ENCODE results near the gene CMTM6. TPM values are rescaled to one million over a fixed set of nuclear protein-coding genes. Genes with fewer than 3 reads are reported as not detected.

The CMTM6 gene
- total RNA-seq, 2 experiments from 2014 or later, result 33.6 to 48.0 TPM

DNA sequence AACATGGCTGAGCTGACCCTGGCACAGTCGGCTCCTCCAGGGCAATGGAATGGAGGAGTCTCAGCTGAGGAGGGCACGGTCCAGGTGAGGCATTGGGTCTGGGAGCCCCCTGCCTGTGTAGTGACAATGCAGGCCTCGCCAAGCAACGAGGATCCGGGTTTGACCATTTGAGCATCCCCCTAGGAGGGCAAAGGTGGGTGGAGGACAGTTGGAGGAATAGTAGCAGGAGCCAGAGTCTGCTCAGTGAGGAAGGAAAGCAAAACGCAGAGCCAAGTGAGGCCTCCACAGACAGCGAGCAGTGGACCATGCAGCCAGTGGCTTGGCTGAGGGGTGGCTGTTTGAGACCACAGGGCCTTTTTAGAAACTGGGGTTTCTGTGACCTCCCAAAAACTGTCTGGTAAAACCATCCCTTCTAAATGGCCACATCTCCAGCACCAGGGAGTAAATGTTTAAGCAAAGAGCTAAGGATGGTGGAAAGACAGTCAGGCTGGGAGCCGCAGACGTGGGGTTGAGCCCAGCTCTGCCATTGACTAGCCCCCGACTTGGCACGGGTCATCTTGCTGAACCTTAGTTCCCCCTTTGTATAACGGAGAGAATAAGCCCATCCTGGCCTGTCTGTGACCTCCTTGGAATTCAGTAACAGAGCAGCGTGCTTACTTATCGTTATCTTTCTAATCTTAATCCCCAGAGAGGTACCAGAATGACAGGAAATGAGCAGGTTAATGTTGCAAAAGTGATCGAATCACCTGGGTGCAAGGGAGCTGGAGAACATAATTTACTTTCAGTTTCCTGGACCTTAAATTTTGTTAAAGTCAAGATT, 46.8 kb downstream of the CMTM6 start:
- peaks cover 17% of the 10 kb centered on the region for H3K36me3 Mint-ChIP-seq (ENCODE audit: low read depth)
- DNase-seq (no peak), ATAC-seq (no peak)
- no peak overlapping the region for H3K4me3 Mint-ChIP-seq
- H3K27ac Mint-ChIP-seq, result peak overlapping the region; percentile 26
- CTCF ChIA-PET, result interaction anchor here (0.6 to 4.3 kb wide), 10 partner anchors 12 to 336 kb away, joined by 3 to 14 read pairs (median 3); no protein-coding TSS in a partner anchor
- peaks cover 44% of the 10 kb centered on the region for H3K4me1 Mint-ChIP-seq
- intact Hi-C loops (cut with DNase I, micrococcal nuclease), result loop anchor here in 1 of 2 experiments (5.0 kb wide), 1 partner anchor 34 kb away; no protein-coding TSS in a partner anchor
- peaks cover 2% of the 10 kb centered on the region for H3K9me3 Mint-ChIP-seq (ENCODE audit: low read depth)
- H3K27me3 Mint-ChIP-seq, result no peaks in the 10 kb centered on the region
- POLR2A ChIA-PET, result interaction anchor here (0.6 to 0.7 kb wide), 2 partner anchors 16 to 139 kb away, joined by 3 to 6 read pairs; no protein-coding TSS in a partner anchor

- ChIA-PET CTCF (interaction anchor here (0.6 to 4.3 kb wide), 9 partner anchors 8 to 337 kb away, joined by 3 to 14 read pairs (median 3); no protein-coding TSS in a partner anchor), POLR2A (interaction anchor here (0.6 kb wide), 1 partner anchor 65 kb away, joined by 3 read pairs; no protein-coding TSS in a partner anchor)
- DNase-seq, result no peak
- intact Hi-C loops (cut with DNase I, micrococcal nuclease), result loop anchor here in 1 of 2 experiments (5.0 kb wide), 1 partner anchor 33 kb away; no protein-coding TSS in a partner anchor
- peaks cover 23% of the 10 kb centered on the region for H3K36me3 Mint-ChIP-seq (ENCODE audit: low read depth)
- peaks cover 2% of the 10 kb centered on the region for H3K9me3 Mint-ChIP-seq (ENCODE audit: low read depth)
- no peak overlapping the region for H3K4me3 Mint-ChIP-seq
- H3K27ac Mint-ChIP-seq, result peak overlapping the region; percentile 35
- H3K27me3 Mint-ChIP-seq, result no peaks in the 10 kb centered on the region
- peaks cover 44% of the 10 kb centered on the region for H3K4me1 Mint-ChIP-seq
- ATAC-seq, result no peak
Observed at GRCh38 chr3:32454731-32455608, 47.7 kb downstream of the CMTM6 start.

GRCh38 chr3:32454111-32454510, 48.5 kb downstream of the CMTM6 start:
- peaks cover 42% of the 10 kb centered on the region for H3K4me1 Mint-ChIP-seq
- no peak for ATAC-seq
- peaks cover 2% of the 10 kb centered on the region for H3K9me3 Mint-ChIP-seq (ENCODE audit: low read depth)
- H3K4me3 Mint-ChIP-seq, result no peak overlapping the region
- H3K27ac Mint-ChIP-seq, result no peak overlapping the region
- ChIA-PET CTCF (interaction anchor here (1.1 to 4.3 kb wide), 4 partner anchors 13 to 18 kb away, joined by 3 to 14 read pairs (median 3); no protein-coding TSS in a partner anchor), POLR2A (no interaction called here)
- no peaks in the 10 kb centered on the region for H3K27me3 Mint-ChIP-seq
- no peak for DNase-seq
- peaks cover 25% of the 10 kb centered on the region for H3K36me3 Mint-ChIP-seq (ENCODE audit: low read depth)
- intact Hi-C loops (cut with DNase I, micrococcal nuclease), result no loop called here

DNA sequence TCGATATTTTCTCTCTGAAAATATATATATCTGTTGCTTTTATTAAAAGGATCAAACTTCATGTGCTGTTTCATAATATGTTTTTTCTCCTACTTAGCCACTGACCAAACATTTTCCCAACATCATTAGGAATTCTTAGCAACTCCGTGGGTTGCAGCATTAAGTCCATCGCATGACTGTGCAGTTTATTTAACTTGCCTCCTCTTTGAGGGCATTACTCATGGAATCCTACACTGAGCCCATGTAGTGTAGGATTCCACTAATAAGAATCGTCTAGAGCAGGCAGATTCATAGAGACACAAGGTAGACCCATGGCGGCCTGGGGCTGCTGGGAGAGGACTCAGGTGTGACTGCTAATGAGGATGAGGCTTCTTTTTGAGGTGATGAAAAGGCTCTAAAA, 49.3 kb downstream of the CMTM6 start:
- ChIA-PET CTCF (no interaction called here), POLR2A (no interaction called here)
- DNase-seq (no peak), ATAC-seq (no peak)
- no peak overlapping the region for H3K27ac Mint-ChIP-seq
- H3K4me1 Mint-ChIP-seq, result peaks cover 43% of the 10 kb centered on the region
- no peak overlapping the region for H3K4me3 Mint-ChIP-seq
- peaks cover 29% of the 10 kb centered on the region for H3K36me3 Mint-ChIP-seq (ENCODE audit: low read depth)
- H3K9me3 Mint-ChIP-seq (ENCODE audit: low read depth), result peaks cover 2% of the 10 kb centered on the region
- H3K27me3 Mint-ChIP-seq, result no peaks in the 10 kb centered on the region
- intact Hi-C loops (cut with DNase I, micrococcal nuclease), result no loop called here

- Mint-ChIP-seq H3K4me3 (no peak overlapping the region), H3K27me3 (no peaks in the 10 kb centered on the region), H3K9me3 (ENCODE audit: low read depth) (no peaks in the 10 kb centered on the region), H3K27ac (no peak overlapping the region), H3K36me3 (ENCODE audit: low read depth) (peaks cover 34% of the 10 kb centered on the region), H3K4me1 (peaks cover 43% of the 10 kb centered on the region)
- no peak for ATAC-seq
- ChIA-PET CTCF (interaction anchor here (0.7 to 1.1 kb wide), 3 partner anchors 77 to 900 kb away, joined by 3 read pairs; no protein-coding TSS in a partner anchor), POLR2A (no interaction called here)
- DNase-seq, result no peak
- intact Hi-C loops (cut with DNase I, micrococcal nuclease), result no loop called here
Observed at GRCh38 chr3:32452009-32452408, 50.6 kb downstream of the CMTM6 start.

DNA sequence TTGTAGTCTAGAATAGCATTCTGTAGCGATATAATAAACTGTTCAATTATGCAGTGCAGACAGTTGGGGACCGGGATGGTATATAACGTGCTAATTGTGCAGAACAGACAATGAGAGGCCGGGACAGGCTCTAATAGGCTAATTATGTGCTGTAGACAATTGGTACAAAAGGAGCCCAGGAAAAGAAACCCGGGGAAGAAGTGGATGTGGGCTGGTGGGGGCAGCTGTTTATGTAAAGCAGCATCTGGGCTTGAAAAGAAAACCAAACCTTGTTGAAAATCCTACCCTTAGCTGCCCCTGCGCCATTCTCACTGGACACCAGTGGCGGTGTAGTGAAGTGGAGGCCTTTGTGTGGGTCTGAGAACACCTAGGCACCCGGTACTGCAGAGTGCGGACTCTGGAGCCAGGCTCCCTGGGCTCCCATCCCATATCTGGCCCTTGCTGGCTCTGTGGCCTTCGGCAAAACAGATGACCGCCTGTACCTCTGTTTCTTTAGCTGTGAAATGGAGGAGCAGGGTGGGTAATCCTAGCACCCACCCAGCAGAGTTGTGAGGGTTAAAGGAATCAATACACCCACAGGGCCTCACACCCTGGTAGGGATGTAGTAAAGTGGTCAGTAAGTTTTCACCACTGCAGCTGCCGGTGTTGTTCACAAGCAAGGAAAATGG, 51.5 kb downstream of the CMTM6 start:
- Mint-ChIP-seq H3K4me3 (no peak overlapping the region), H3K36me3 (ENCODE audit: low read depth) (peaks cover 41% of the 10 kb centered on the region), H3K4me1 (peaks cover 42% of the 10 kb centered on the region), H3K27me3 (no peaks in the 10 kb centered on the region), H3K27ac (no peak overlapping the region), H3K9me3 (ENCODE audit: low read depth) (no peaks in the 10 kb centered on the region)
- ChIA-PET CTCF (interaction anchor here (0.7 to 1.5 kb wide), 4 partner anchors 12 to 899 kb away, joined by 3 to 4 read pairs (median 3); no protein-coding TSS in a partner anchor), POLR2A (no interaction called here)
- intact Hi-C loops (cut with DNase I, micrococcal nuclease), result no loop called here
- no peak for DNase-seq
- no peak for ATAC-seq

DNA sequence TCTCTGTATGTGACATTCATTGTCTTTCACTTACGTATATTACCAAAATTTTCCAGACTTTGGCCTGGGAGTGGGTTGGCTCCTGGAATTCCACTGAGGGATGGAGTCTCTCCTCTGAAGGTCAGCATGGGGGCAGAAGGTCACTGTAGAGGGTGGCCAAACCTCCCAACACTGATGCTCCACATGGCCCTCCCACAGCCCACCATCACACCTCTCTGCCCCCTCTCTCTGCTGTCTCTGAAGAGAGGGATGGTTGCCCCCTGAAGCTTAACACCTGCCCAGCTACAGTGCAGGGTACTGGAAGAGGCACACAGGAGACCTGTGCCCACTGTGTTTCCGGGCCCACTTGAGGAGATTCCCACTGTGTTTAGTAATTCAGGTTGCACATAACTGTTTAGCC, 52.2 kb downstream of the CMTM6 start:
- Mint-ChIP-seq H3K36me3 (ENCODE audit: low read depth) (peaks cover 44% of the 10 kb centered on the region), H3K27ac (peak overlapping the region; percentile 33), H3K27me3 (no peaks in the 10 kb centered on the region), H3K4me1 (peaks cover 40% of the 10 kb centered on the region), H3K9me3 (ENCODE audit: low read depth) (no peaks in the 10 kb centered on the region), H3K4me3 (no peak overlapping the region)
- ATAC-seq (no peak), DNase-seq (no peak)
- intact Hi-C loops (cut with DNase I, micrococcal nuclease), result no loop called here
- POLR2A ChIA-PET, result no interaction called here
- CTCF ChIA-PET, result interaction anchor here (0.7 to 1.5 kb wide), 3 partner anchors 11 to 275 kb away, joined by 3 to 4 read pairs (median 3); no protein-coding TSS in a partner anchor

GRCh38 chr3:32449691-32450090, 53.0 kb downstream of the CMTM6 start:
- ATAC-seq (no peak), DNase-seq (no peak)
- H3K27me3 Mint-ChIP-seq, result no peaks in the 10 kb centered on the region
- peaks cover 49% of the 10 kb centered on the region for H3K36me3 Mint-ChIP-seq (ENCODE audit: low read depth)
- intact Hi-C loops (cut with DNase I, micrococcal nuclease), result no loop called here
- no peak overlapping the region for H3K4me3 Mint-ChIP-seq
- no peak overlapping the region for H3K27ac Mint-ChIP-seq
- CTCF ChIA-PET, result interaction anchor here (1.0 to 1.5 kb wide), 2 partner anchors 11 to 18 kb away, joined by 3 to 4 read pairs; no protein-coding TSS in a partner anchor
- no peaks in the 10 kb centered on the region for H3K9me3 Mint-ChIP-seq (ENCODE audit: low read depth)
- POLR2A ChIA-PET, result no interaction called here
- peaks cover 37% of the 10 kb centered on the region for H3K4me1 Mint-ChIP-seq

DNA sequence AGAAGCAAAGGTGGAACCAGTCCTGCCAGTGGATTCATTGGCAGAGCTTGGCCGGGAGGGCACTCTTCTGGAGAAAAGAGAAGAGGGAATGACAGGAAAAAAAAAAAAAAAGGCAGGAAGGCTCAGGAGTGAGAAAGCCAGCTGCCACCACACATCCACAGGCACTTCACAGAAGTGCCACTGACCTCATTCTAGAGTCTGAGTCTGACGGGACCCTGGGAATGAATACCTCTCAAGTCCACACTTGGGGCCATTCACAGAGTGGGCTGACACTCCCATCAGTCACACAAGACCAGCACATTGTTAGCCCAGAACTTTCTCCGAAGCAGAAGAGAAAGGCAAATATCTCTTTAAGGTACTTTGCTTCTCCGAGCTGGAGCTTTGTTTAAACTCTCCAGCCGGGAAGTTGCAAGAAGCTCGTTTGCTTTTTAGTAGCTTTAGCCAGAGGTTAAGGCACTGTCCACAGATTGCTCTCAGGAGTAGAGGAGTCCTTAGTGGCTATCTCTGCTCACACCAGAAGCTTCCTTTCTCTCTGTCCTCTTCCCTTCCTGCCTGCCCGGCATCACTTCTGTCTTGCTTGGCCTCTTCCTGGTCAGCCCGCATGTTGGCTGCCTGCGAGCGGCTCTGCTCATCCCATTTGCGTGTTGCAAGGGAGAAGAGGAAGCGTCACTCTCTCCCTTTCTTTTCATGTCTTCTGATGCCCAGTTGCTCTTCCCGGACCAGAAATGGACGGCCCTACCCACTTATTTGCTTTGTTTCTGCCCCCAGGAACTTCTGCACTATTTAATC, 53.8 kb downstream of the CMTM6 start:
- Mint-ChIP-seq H3K9me3 (ENCODE audit: low read depth) (no peaks in the 10 kb centered on the region), H3K27me3 (no peaks in the 10 kb centered on the region), H3K4me3 (no peak overlapping the region), H3K36me3 (ENCODE audit: low read depth) (peaks cover 53% of the 10 kb centered on the region), H3K4me1 (peaks cover 38% of the 10 kb centered on the region), H3K27ac (peak overlapping the region; percentile 53)
- ChIA-PET CTCF (interaction anchor here (0.9 kb wide), 1 partner anchor 19 kb away, joined by 3 read pairs; no protein-coding TSS in a partner anchor), POLR2A (no interaction called here)
- ATAC-seq (no peak), DNase-seq (no peak)
- intact Hi-C loops (cut with DNase I, micrococcal nuclease), result no loop called here

DNA sequence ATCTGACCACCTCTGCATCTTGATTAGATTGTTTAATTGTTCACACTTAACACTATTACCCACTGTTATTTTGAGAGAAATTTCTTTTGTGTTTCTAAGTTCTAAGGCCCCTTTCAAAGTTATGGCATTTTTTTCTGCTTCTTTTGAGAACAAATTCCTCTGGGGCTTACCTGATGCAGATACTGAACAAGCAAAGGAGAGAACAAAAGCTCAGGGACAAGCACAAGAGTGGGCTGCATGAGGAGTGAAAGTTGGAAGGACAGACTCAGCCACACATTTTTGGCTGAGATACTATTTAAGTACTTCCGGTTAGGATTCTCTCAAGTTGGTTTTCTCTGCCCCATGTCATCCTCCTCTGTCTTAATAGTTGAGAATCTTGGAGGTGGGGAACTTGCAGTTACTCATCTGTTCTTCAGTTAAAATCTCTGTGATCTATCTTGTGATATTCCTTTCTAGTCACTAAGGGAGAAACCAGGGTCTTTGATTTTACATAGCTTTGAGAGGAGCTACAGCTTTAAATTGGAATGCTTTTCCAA, 54.7 kb downstream of the CMTM6 start:
- DNase-seq (no peak), ATAC-seq (no peak)
- Mint-ChIP-seq H3K27me3 (no peaks in the 10 kb centered on the region), H3K9me3 (ENCODE audit: low read depth) (no peaks in the 10 kb centered on the region), H3K27ac (peak overlapping the region; percentile 53), H3K4me3 (no peak overlapping the region), H3K36me3 (ENCODE audit: low read depth) (peaks cover 51% of the 10 kb centered on the region), H3K4me1 (peaks cover 46% of the 10 kb centered on the region)
- ChIA-PET CTCF (interaction anchor here (0.9 kb wide), 1 partner anchor 20 kb away, joined by 3 read pairs; no protein-coding TSS in a partner anchor), POLR2A (no interaction called here)
- intact Hi-C loops (cut with DNase I, micrococcal nuclease), result no loop called here

Data from activated CD4-positive, alpha-beta T cell treated with anti-CD3 and anti-CD28 coated beads for 36 hours (primary cell).